ENCODE results near the gene GLRX2.
A peak's percentile ranks its signal among the peaks of the same experiment; 100 is the strongest.

The GLRX2 gene

GRCh38 chr1:193111641-193112090 lies 6.5 kb upstream of the GLRX2 start:
- peak; percentile 20 for DNase-seq

- DNase-seq: no peak
Measured at GRCh38 chr1:193110864-193111263, 5.7 kb upstream of the GLRX2 start.

DNA sequence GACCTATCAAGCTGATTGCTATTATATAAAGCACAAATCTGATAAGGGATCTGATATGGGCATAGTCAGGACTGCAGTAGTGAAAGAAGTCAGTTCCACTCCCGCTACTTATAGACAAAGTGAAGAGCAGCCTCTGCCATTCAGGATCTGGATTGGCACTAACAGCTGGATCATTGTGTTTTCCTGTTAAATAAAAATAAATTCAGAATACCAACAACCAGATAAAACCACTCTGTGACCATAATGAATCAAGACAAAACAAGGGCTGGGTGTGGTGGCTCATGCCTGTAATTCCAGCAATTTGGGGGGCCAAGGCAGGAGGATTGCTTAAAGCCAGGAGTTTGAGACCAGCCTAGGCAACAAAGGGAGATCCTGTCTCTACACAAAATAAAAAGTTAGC lies 5.0 kb upstream of the GLRX2 start:
- DNase-seq: no peak

- no peak for DNase-seq
Measured at GRCh38 chr1:193109619-193110018, 4.4 kb upstream of the GLRX2 start.

GRCh38 chr1:193108471-193108870 lies 3.3 kb upstream of the GLRX2 start:
- no peak for DNase-seq

GRCh38 chr1:193105821-193106177 lies 585 bp upstream of the GLRX2 start:
- no peak for DNase-seq

- DNase-seq: no peak
Measured at GRCh38 chr1:193104502-193104906, 710 bp downstream of the GLRX2 start.

- peak; percentile 13 for DNase-seq
Measured at GRCh38 chr1:193103759-193104501, 1.3 kb downstream of the GLRX2 start.

- DNase-seq: no peak
Measured at GRCh38 chr1:193102662-193103061, 2.6 kb downstream of the GLRX2 start.

DNA sequence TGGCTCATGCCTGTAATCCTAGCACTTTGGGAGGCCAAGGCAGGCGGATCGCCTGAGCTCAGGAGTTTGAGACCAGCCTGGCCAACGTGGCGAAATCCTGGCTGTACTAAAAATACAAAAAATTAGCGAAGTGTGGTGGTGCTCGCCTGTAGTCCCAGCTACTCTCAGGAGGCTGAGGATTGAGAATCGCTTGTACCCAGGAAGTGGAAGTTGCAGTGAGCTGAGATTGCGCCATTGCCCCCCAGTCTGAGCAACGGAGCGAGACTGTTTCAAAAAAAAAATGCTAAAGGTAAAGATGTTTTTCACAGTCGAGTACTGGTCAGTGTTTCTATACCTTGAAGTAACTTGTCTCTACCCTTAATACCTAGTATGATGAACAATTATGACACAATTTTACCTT lies 11.1 kb downstream of the GLRX2 start:
- DNase-seq: no peak

- DNase-seq: no peak
Measured at GRCh38 chr1:193090865-193091264, 14.3 kb downstream of the GLRX2 start.

DNA sequence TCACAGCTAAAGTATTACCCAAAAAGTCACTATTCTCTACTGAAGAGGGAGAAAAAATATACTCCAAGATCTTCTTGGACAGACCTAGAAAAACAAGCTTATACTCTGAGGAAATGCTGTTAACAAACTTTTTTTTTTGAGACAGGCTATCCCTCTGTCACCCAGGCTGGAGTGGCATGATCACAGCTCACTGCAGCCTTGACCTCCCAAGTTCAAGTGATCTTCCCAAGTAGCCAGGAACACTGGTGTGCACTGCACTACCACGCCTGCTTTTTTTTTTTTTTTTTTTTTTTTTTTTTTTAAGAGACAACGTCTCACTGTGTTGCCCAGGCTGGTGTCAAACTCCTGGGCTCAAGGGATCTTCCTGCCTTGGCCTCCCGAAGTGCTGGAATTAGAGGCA lies 17.3 kb downstream of the GLRX2 start:
- DNase-seq: no peak

DNA sequence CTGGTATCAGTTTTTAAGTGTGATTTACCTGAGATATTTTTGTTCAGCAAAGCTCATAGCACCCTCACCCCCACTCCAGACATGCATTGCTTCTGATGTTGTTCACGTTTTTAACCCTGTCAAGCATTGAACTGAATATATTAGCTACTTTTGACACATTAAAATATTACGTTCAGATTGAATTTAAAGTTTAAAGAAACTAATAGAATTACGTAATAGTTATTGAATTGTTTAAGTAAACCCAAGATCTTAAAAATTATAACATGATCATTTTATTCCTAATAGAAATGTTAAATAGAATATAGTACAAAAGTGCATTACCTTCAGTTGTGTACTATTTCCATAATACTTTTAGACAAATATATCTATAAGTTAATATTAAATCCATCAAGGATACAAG lies 18.9 kb downstream of the GLRX2 start:
- DNase-seq: no peak

DNA sequence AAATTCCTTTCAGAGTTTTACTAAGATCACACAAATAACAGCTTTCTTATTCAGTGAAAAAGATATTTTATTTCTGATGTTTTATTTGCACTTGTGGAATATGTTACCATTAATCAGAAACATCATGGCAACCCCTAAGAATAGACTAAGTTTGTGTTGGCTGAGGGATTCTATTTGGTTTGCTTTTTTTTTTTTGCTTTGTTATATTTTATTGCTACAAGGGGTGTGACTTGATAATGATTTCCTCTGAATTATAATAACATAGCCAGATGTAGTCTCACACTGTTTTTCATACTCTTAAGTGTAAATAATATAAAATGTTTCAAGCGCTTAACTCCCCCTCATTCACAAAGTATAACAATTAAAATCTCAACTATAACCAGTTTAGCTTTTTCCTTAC lies 20.0 kb downstream of the GLRX2 start:
- no peak for DNase-seq

DNA sequence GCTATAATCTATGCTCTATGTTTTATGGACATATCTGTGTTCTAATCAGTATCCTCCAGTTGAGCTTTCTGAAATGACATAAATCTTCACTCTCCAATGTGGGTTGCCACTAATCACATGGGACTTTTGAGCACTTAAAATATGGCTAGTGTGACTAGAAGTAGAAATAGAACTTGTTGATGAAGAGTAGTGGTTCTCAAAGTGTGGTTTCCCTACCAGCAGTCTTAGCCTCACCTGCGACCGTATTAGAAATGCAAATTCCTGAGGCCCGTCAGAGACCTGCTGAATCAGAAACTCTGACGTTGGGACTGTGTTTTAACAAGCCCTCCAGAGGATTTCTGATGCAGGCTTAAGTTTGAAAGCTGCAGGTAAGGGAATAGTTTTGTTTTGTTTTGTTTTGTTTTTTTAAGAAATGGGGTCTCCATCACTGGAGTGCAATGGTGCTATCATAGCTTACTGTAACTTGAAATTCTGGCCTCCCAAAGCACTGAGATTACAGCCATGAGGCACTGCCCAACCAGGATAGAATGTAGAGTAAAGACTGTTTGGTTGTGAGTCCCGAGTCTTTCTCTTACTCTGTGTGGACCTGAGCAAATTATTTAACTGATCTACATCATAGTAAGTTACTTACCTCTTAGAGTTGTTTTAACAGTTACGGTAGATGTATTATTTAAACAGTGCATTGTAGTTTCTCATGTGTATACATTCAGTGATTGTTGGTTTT lies 21.7 kb downstream of the GLRX2 start:
- DNase-seq: no peak

GRCh38 chr1:193079187-193079586 lies 26.0 kb downstream of the GLRX2 start:
- DNase-seq: no peak

DNA sequence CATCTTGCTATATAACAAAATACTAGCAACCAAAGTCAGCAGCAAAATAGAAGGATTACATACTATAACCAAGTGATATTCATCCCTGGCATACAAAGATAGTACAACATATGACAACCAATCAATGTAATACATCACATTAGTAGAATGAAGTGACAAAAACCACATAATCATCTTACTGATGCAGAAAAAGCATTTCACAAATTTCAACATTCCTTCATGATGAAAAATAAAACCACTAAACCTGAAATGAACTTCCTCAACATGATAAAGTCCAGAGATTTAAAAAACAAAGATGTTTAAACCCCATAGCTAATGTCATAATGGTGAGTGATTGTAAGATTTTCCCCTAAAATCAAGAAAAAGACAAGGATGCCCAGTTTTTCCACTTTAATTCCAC lies 27.2 kb downstream of the GLRX2 start:
- no peak for DNase-seq

DNA sequence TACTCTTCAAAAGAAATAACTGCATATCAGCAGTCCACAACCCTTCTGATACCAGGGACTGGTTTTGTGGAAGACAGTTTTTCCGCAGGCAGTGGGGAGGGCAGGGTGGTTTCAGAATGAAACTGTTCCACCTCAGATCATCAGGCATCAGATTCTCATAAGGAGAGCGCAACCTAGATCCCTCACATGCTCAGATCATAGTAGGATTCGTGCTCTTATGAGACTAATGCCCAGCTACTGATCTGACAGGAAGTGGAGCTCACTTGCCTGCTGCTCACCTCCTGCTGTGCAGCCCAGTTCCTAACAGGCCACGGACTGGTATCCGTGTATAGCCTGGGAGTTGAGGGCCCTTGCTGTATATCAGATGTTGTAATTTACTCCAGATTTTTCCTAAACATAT lies 34.3 kb downstream of the GLRX2 start:
- no peak for DNase-seq

- no peak for DNase-seq
Measured at GRCh38 chr1:193070386-193070753, 34.8 kb downstream of the GLRX2 start.

DNA sequence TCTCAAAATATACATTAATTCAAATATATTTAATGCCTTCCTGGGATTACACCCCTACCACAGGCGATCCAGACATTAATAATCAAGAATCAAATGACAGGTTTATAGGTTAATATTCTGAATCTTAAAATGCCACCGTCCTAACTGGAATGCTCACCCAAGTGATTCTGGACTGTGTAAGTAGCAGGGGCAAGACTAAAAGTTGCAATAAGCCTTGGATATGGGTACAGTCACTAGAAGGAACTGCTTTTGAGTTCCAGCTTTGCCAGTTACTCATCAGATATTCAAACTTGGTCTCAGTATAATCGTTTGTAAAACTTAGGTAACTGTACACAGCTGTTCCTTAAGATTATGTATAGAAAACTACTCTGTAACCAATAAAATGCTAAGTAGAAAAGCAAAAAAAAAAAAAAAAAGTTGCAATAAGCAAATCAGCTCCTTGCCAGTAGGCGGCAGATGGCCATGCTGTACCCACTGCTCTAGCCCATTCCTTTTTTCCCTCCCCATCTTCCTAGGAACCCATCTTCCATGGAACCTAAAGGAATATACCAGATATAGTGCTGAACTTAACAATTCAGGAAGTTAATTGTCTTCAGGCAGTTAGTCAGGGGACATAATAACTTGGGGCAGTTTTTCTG lies 35.3 kb downstream of the GLRX2 start:
- peak; percentile 11 for DNase-seq

- DNase-seq: no peak
Measured at GRCh38 chr1:193068013-193068412, 37.2 kb downstream of the GLRX2 start.

- no peak for DNase-seq
Measured at GRCh38 chr1:193066606-193067005, 38.6 kb downstream of the GLRX2 start.

- no peak for DNase-seq
Measured at GRCh38 chr1:193065954-193066353, 39.3 kb downstream of the GLRX2 start.

Measured in eye (tissue), 1 donor.